HG03342 (cell line): ENCODE data around the gene DHX36.

Source experiments
- ATAC-seq: cut with Tn5 transposase; IDR thresholded peaks from one replicate; pipeline ENCODE4 v1.9.1; 2021; ENCODE audit warnings: mild to moderate bottlenecking, moderate library complexity; ENCODE audit not compliant: unreplicated experiment

The DHX36 gene

DNA sequence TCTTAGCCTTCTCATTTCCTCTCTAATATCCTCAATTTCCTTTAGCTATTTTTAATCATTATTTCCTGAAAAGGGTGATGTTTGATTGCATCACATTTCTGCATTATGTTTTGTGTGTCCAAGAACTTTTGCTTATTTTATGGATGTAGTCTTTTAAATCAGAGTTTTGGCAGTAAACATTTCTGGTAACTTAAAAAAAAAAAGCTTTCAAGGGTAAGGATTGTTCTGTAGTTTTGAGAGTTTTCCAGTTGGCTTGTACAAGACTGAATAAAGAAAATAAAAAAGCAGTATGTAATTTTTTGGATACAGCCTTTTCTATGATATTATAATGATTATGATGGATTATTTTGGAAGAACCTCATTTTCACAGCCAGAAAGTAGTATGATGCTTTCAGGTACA is 99.4 kb downstream of the DHX36 start:
- ATAC-seq = no peak

GRCh38 chr3:154224366-154224765 is 99.9 kb downstream of the DHX36 start:
- ATAC-seq = no peak

DNA sequence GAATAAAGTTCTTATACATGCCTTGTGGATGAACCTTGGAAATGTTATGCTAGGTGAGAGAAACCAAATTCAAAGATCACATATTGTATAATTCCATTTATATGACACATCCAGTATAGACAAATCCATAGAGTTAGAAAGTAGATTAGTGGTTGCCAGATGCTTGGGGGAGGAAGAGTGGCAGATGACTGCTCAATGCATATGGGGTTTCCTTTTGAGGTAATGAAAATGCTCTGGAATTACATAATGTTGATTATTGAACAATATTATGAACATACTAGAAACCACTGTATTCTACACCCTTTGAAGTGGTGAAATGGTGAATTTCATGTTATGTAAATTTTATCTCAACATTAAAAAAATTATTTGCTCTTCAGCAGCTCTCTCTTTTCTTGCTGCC is 100.8 kb downstream of the DHX36 start:
- no peak for ATAC-seq
